SK-N-MC (cell line): ENCODE data around the gene XIRP1.

Experiments used
- EZH2 ChIP-seq: fragments of 200-600 bp; sonication (generic); IDR thresholded peaks from one replicate; pipeline ENCODE4 v1.6.1; 2017; ENCODE audit warnings: antibody characterized with exemption
- POLR2AphosphoS5 ChIP-seq: IDR thresholded peaks from 2 replicates; pipeline ENCODE4 v1.6.1; 2012; ENCODE audit warnings: mild to moderate bottlenecking, low read depth, low read length, borderline replicate concordance

DNA sequence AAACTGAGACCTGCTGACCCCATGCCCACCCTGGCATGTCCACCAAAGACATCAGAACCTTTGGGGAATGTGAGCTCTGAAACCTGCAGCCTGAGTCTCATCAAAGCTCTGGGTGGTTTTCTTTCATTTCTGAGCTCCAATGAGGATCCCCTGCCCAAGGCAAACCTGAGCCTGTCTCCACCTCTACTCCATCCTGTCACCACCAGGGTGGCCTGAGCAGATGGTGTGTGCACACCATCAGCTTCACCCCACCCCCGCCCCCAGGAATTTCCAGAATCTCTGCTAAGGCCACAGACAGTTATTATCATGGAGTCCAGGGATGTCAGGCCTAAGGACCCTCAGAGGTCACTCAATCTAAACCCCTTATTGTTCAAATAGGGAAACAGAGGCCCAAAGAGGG is 1.3 kb downstream of the XIRP1 start:
- TF ChIP-seq POLR2AphosphoS5 (no peak), EZH2 (no peak)
